NCI-H187 (cell line): ENCODE results near the gene B4GALT1.
A peak's percentile ranks its signal among the peaks of the same experiment; 100 is the strongest.
"Not testable (repeated sequence)": the region's sequence is repeated elsewhere in the genome, so short reads cannot be mapped to it uniquely, and the experiment has no call there.

ENCODE experiments used
- DNase-seq, 2 experiments: peaks; one replicate each; lab custom pipeline; 2025; lab: John Stamatoyannopoulos, UW

The B4GALT1 gene

GRCh38 chr9:33101104-33101951 is 65.8 kb downstream of the B4GALT1 start:
- no peak for DNase-seq

DNA sequence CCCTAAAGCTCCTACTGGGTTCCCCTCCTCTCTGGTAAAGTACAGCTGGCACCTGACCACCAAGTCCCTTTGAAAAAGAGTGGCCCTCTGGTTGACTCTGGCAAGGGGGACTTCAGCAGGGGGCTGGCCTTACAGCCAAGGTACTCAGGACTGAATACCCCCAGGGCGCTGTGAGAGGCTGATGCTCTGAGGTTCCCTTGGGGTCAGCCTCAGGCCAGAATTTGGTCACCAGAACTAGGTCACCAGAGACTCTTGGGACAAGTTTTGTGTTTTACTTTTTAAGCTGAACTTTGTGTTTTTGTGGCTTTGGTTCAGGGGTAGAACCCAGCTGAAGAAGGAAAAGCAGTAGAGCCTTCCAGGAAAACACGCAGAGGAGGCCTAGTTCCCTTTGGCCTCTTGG is 67.4 kb downstream of the B4GALT1 start:
- DNase-seq = no peak

GRCh38 chr9:33097192-33097591 is 69.9 kb downstream of the B4GALT1 start:
- DNase-seq = no peak

- DNase-seq = no peak
Observed at GRCh38 chr9:33092634-33093033, 74.5 kb downstream of the B4GALT1 start.

GRCh38 chr9:33085672-33086071 is 81.5 kb downstream of the B4GALT1 start:
- not testable (repeated sequence) for DNase-seq

DNA sequence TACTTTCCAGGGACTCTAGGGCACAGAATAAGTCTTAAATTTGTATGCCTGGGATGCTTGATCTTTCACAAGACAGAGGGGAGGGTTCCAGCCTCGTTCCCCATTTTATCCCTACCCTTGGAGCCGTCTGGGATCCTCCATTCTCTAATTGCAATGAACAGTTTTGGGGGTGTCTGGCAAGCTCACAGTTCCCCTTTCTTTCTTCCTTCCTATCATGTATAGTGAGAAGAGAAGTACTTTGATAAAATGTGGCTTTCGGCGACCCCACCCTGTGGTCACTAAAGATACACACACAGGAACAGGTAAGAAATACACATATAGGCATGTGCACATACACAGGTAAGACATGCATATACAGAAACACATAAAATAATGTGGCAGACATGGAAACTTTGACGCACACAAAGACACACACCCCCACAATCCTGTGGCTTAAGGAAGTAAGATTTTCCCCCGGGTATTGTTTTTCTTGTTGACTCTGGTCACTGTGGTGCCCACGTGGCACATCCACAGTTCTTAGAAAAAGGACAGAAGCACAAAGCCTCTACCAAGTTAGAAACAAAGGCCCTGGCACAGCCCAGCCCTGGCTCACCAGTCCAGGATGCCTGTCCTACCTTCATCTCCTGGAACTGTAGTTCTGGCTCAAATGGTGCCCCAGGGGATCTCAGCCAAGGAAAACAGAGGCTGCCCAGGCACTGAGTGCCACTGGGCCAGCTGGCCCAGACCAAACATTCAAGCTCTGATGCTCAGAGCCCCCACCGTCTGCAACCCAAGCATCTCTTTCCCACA is 84.4 kb downstream of the B4GALT1 start:
- no peak for DNase-seq

- DNase-seq = no peak
Observed at GRCh38 chr9:33082128-33082527, 85.0 kb downstream of the B4GALT1 start.

GRCh38 chr9:33081128-33081851 is 85.8 kb downstream of the B4GALT1 start:
- peak in 1 of 2 experiments; percentile 1 for DNase-seq

- no peak for DNase-seq
Observed at GRCh38 chr9:33080534-33080933, 86.6 kb downstream of the B4GALT1 start.

- DNase-seq = peak; percentile 59 to 75
Observed at GRCh38 chr9:33076046-33077004, 90.8 kb downstream of the B4GALT1 start, which contains the start of gene SMU1. Gene SMU1, minus strand, starts transcription at chr9:33076674. Its CDS starts 66 bp downstream, at chr9:33076608.

DNA sequence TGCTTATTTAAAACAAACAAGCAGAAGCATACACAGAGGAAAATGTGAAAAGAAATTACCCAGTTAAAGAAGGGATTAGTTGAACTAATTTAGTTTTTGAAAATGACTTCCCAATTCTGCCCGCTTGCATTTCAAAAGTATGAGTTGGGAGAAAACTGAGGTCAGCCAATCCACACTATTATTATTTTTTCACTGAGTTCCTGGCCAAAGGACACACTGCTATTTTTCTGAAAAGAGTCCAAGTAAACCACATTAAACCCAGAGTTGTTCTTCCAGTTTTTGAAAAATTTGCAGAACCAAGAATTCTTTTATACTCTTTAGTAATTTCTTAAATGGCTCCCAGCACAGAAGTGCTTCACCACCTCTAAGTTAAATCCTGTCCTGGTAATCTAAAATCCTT is 98.1 kb downstream of the B4GALT1 start:
- DNase-seq = no peak

DNA sequence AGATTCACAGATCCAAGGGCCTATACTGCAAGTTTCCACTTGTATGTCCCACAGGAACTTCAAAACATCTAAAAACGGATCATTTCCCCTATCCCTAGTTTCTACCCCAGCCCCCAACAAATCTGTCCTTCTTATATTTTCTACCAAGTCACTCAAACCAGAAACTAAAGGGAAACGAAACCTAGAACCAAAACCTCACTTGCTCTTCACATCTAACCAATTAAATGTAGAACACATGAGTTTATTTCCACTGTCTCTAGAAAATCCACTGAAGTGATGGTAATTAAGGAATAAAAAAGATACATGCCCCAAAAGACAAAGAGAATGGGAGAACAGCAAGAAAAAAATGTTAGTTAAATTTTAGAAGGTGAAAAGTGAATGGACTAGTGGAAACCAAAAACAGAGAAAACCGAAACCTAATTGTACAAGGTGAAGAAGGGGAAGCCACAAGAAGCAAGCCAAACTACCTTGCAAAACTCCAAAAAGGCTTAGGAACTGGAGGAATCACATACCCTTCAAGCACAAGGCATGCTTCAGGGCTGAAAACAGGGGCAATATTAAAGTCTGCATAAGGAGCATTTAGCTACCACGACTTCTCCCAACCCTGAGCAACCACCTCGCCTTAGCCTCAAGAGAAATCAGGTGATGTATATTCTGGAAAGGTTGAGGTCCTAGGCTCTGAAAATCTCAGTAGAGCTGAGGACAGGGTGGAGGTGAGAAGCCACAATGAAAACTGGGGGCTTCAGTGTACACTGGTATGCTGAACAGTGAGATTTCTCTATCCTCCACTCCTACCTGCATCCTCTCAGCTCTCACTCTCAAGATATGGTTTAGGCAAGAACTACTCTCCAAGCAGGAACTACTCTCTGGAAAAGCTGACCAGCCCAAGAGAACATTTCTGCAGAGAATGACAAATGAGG is 101.7 kb downstream of the B4GALT1 start:
- no peak for DNase-seq
